GM12878 (cell line): Measurements from ENCODE around the gene IL13RA2. TPM values are rescaled to one million over a fixed set of nuclear protein-coding genes. Genes with fewer than 3 reads are reported as not detected.

ENCODE experiments used
- ATAC-seq: fragments of 200-7000 bp; cut with Tn5 transposase; 3 replicates; pipeline ENCODE4 v1.9.1; 2020; ENCODE audit warnings: mild to moderate bottlenecking, moderate library complexity
- BruUV-seq: library from RNA; stranded (reverse); fragments of 400-500 nt; replicated peaks from 2 replicates; lab custom pipeline; 2021; lab: Mats Ljungman, UMichigan
- CTCF ChIA-PET: fragments of 300-600 bp; sonication (Branson Sonifier 250); formaldehyde crosslinking; extraction: SDS; loops from one replicate; lab custom pipeline; 2021; ENCODE audit warnings: inconsistent platforms; lab: Yijun Ruan, JAX
- POLR2A ChIA-PET: fragments of 350-600 bp; formaldehyde crosslinking; extraction: SDS; loops from one replicate; lab custom pipeline; 2021; ENCODE audit warnings: inconsistent platforms; lab: Charles Lee
- RAD21 ChIA-PET: fragments of 300-600 bp; sonication (Branson Sonifier 250); formaldehyde crosslinking; loops from one replicate; lab custom pipeline; 2023; ENCODE audit warnings: antibody characterized with exemption; ENCODE audit not compliant: unreplicated experiment; lab: Charles Lee
- SMC1A ChIA-PET: fragments of 300-600 bp; sonication (Branson Sonifier 250); formaldehyde crosslinking; loops from one replicate; lab custom pipeline; 2023; ENCODE audit not compliant: unreplicated experiment, uncharacterized antibody; lab: Charles Lee
- DNase-seq: peaks from one replicate; pipeline ENCODE4 v3.0.0-alpha.2; 2011; ENCODE audit warnings: low read depth, low spot score
- FAIRE-seq: peaks from 3 replicates; lab custom pipeline; 2011; peaks lifted over from hg19 to GRCh38; lab: Jason Lieb, UNC
- H2AFZ ChIP-seq: 2 replicates; pipeline ENCODE4 v1.6.0; 2011; ENCODE audit warnings: low read depth, low read length, control low read depth; ENCODE audit not compliant: control insufficient read depth
- H3K27ac ChIP-seq: 2 replicates; pipeline ENCODE4 v1.5.1; 2011; ENCODE audit warnings: control low read depth; ENCODE audit not compliant: control insufficient read depth, insufficient read depth
- H3K27me3 ChIP-seq, 2 experiments: replicated peaks in 1 of 2; 2 replicates each; pipeline versions ENCODE4 v1.6.0 to v1.6.1; 2011; ENCODE audit warnings: low read length in 1 of 2; ENCODE audit not compliant: control insufficient read depth in 2 of 2, insufficient read depth in 2 of 2
- H3K36me3 ChIP-seq, 2 experiments: 2 replicates each; pipeline ENCODE4 v1.5.1; 2011; ENCODE audit warnings: low read length in 1 of 2; ENCODE audit not compliant: control insufficient read depth in 2 of 2, insufficient read depth in 2 of 2
- H3K4me1 ChIP-seq: 2 replicates; pipeline ENCODE4 v1.6.1; 2011; ENCODE audit warnings: mild to moderate bottlenecking, low read length, moderate library complexity, mixed read lengths; ENCODE audit not compliant: control insufficient read depth, insufficient read depth
- H3K4me2 ChIP-seq: 2 replicates; pipeline ENCODE4 v1.6.0; 2011; ENCODE audit warnings: control low read depth; ENCODE audit not compliant: control insufficient read depth, insufficient read depth
- H3K4me3 ChIP-seq: fragments of 200-600 bp; sonication (generic); 2 replicates; pipeline ENCODE4 v1.5.1; 2016
- H3K79me2 ChIP-seq: 2 replicates; pipeline ENCODE4 v1.6.0; 2011; ENCODE audit warnings: low read length; ENCODE audit not compliant: control insufficient read depth, insufficient read depth
- H3K9ac ChIP-seq: 2 replicates; pipeline ENCODE4 v1.8.0; 2011; ENCODE audit warnings: low read length, control low read depth, mixed read lengths; ENCODE audit not compliant: control insufficient read depth, insufficient read depth
- H3K9me3 ChIP-seq: replicated peaks from 3 replicates; pipeline ENCODE4 v1.5.1; 2011; ENCODE audit warnings: mild to moderate bottlenecking, low read length; ENCODE audit not compliant: control insufficient read depth, insufficient read depth
- H4K20me1 ChIP-seq: 2 replicates; pipeline ENCODE4 v1.6.0; 2011; ENCODE audit not compliant: control insufficient read depth, insufficient read depth
- CTCF ChIP-seq, 3 experiments: IDR thresholded peaks in 2 of 3; conservative IDR thresholded peaks in 1 of 3; 2 replicates each; pipeline ENCODE4 v1.5.1; 2011; ENCODE audit warnings: low read depth in 3 of 3, low read length in 3 of 3, mild to moderate bottlenecking in 3 of 3, control low read depth in 2 of 3, moderate library complexity in 2 of 3, inconsistent platforms in 1 of 3, mixed read lengths in 1 of 3; ENCODE audit not compliant: control insufficient read depth in 2 of 3, insufficient read depth in 1 of 3; ENCODE audit errors: extremely low read depth in 1 of 3
- E2F4 ChIP-seq: IDR thresholded peaks from 2 replicates; pipeline ENCODE4 v1.6.1; 2012; ENCODE audit warnings: low read depth, low read length, improper control_type of control experiment
- HDGF ChIP-seq: fragments of 450-650 bp; IDR thresholded peaks from 2 replicates; pipeline ENCODE4 v1.6.1; 2016; ENCODE audit warnings: antibody characterized with exemption
- MLLT1 ChIP-seq: fragments of 450-650 bp; IDR thresholded peaks from 2 replicates; pipeline ENCODE4 v1.6.1; 2016; ENCODE audit warnings: mild to moderate bottlenecking
- NFXL1 ChIP-seq: fragments of 450-650 bp; IDR thresholded peaks from 2 replicates; pipeline ENCODE4 v1.6.1; 2017; ENCODE audit warnings: antibody characterized with exemption, mild to moderate bottlenecking, borderline replicate concordance
- NR2C2 ChIP-seq: IDR thresholded peaks from 2 replicates; pipeline ENCODE4 v1.6.1; 2011; ENCODE audit warnings: borderline replicate concordance, low read depth; ENCODE audit not compliant: control insufficient read depth, insufficient read length
- RUNX3 ChIP-seq: IDR thresholded peaks from 2 replicates; pipeline ENCODE4 v1.6.1; 2012; ENCODE audit warnings: low read length, inconsistent platforms
- SIN3A ChIP-seq: IDR thresholded peaks from 2 replicates; pipeline ENCODE4 v1.6.1; 2012; ENCODE audit warnings: low read depth, low read length, improper control_type of control experiment
- ZBTB4 ChIP-seq: fragments of 450-650 bp; formaldehyde crosslinking; IDR thresholded peaks from 2 replicates; pipeline ENCODE4 v1.4.0; 2022; ENCODE audit warnings: mild to moderate bottlenecking, moderate library complexity
- WGBS: methylation state at CpG from one replicate; pipeline ENCODE4 v1.1.6; 2016; ENCODE audit warnings: low lambda C conversion rate; ENCODE audit not compliant: insufficient replicate concordance, insufficient coverage; ENCODE audit errors: missing lambda C conversion rate; 5-methylcytosine and 5-hydroxymethylcytosine counted together
- in situ Hi-C: fragments of 300-500 bp; cut with MboI; formaldehyde crosslinking; loops from 9 replicates; pipeline ENCODE4 v1.14.3; 2018; ENCODE audit warnings: mixed read lengths
- intact Hi-C: fragments of 100-400 bp; cut with micrococcal nuclease; formaldehyde crosslinking; loops from one replicate; pipeline ENCODE4 v1.14.2; 2022; ENCODE audit not compliant: unreplicated experiment
- polyA plus RNA-seq, 11 experiments: library from polyadenylated mRNA; depleted of rRNA in 4 of 11; unstranded in 6 of 11; stranded (reverse) in 5 of 11; fragments of >200 nt; fragmentation: Nextera tagmentation in 4 of 11; fragmentation: Illumina TruSeq in 1 of 11; extraction: Ambion mirVana in 4 of 11; extraction: Trizol in 1 of 11; gene quantifications; 1 replicate in 1 of 11; 2 replicates in 10 of 11; pipeline versions ENCODE4 v1.2.1 to v1.2.3, GENCODE V29; 2011 to 2016; ENCODE audit warnings: inconsistent platforms in 2 of 11, missing spikeins in 2 of 11, low read depth in 1 of 11
- total RNA-seq, 4 experiments: library from RNA; depleted of rRNA in 3 of 4; stranded (reverse); fragments of >200 nt in 3 of 4; fragmentation: Illumina TruSeq in 1 of 4; extraction: Trizol in 1 of 4; gene quantifications; 2 replicates each; pipeline versions ENCODE4 v1.2.1 to v1.2.3, GENCODE V29; 2013 to 2021

Gene IL13RA2
- total and polyA plus RNA-seq, 10 of the 15 experiments (the other 5 are each of a cell fraction or from before 2014, with no cell fraction given): 0.08 TPM; not detected in 9

- TF ChIP-seq ZBTB4 (CRISPR knock-in tag) (no peak), RUNX3 (no peak), CTCF (IDR thresholded peaks at IDR 0.05 in 2 of 3, conservative IDR thresholded peaks at IDR 0.05 in 1 of 3; ENCODE audit: control insufficient read depth in 2 of 3, extremely low read depth in 1 of 3, insufficient read depth in 1 of 3, low read depth in 3 of 3, low read length in 3 of 3) (no peak), MLLT1 (no peak)
These were observed 37.5 kb upstream of the IL13RA2 start (continued) for GRCh38 chrX:115054876-115055275.

- CTCF ChIA-PET: no interaction called here
- RAD21 ChIA-PET: no interaction called here
- POLR2A ChIA-PET: no interaction called here
- no peak for TF ChIP-seq NFXL1
- no peak for TF ChIP-seq NR2C2
- TF ChIP-seq SIN3A: no peak
- TF ChIP-seq E2F4: no peak
- TF ChIP-seq HDGF: no peak
- TF ChIP-seq, all 136 proteins: peak for 0
- ATAC-seq: no peak
- no peaks in the 10 kb centered on the region for H3K9me3 ChIP-seq
- no peaks in the 10 kb centered on the region for H3K36me3 ChIP-seq
- no peak overlapping the region for H2AFZ ChIP-seq
- H3K27me3 ChIP-seq: no peaks in the 10 kb centered on the region
- 6% methylated on average over 1 of the region's 1 CpG for WGBS
- no peaks in the 10 kb centered on the region for H3K79me2 ChIP-seq
- intact Hi-C loops (no loop called here), in situ Hi-C loops (no loop called here)
- DNase-seq: no peak
- BruUV-seq: no TSS peak
- FAIRE-seq: no peak
- no peaks in the 10 kb centered on the region for H3K4me1 ChIP-seq
- SMC1A ChIA-PET: interaction anchor here (1.1 kb wide), 1 partner anchor 20 kb away, joined by 3 read pairs; no protein-coding TSS in a partner anchor
- H3K9ac ChIP-seq: no peak overlapping the region
- H4K20me1 ChIP-seq: no peaks in the 10 kb centered on the region
- H3K27ac ChIP-seq: no peak overlapping the region
- no peak overlapping the region for H3K4me3 ChIP-seq
- H3K4me2 ChIP-seq: no peak overlapping the region
These were observed 35.8 kb upstream of the IL13RA2 start for GRCh38 chrX:115053223-115053622.
